ENCODE results near the gene GSTP1.
"Not testable (repeated sequence)": the region's sequence is repeated elsewhere in the genome, so short reads cannot be mapped to it uniquely, and the experiment has no call there.

Gene GSTP1

DNA sequence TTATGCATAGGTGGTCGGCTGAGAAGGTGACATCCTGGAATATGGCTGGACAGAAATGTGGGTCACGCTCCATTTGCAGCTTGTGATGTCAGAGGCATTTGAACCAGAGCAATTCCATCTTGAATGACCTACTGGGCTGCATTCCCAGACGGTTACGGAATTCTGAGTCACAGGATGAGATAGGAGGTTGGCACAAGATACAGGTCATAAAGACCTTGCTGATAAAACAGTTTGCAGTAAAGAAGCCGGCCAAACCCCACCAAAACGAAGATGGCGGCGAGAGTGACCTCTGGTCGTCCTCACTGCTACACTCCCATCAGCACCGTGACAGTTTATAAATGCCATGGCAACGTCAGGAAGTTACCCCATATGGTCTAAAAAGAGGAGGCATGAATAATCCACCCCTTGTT, 19.9 kb upstream of the GSTP1 start:
- not testable (repeated sequence) for DNase-seq (ENCODE audit: low read depth in 2 of 2)

DNA sequence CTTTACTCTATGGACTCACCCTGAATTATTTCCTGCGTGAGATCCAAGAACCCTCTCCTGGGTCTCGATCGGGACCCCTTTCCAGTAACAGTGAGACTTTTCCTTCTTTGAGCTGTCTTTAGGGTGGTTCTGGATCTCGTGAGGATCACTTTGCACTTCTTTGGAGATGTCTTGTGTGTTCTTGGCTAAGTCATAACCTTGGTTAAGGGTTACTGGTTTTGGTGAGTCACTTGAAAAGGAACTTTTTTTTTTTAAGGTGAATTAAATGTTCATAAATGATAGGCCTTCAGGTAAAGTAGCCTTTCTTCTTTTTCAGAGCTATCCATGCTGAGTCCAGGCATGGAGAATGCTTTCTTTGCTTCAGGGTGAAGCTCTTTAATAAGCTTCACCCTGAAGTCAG, 19.4 kb upstream of the GSTP1 start:
- no peak for DNase-seq (ENCODE audit: low read depth in 2 of 2)

DNA sequence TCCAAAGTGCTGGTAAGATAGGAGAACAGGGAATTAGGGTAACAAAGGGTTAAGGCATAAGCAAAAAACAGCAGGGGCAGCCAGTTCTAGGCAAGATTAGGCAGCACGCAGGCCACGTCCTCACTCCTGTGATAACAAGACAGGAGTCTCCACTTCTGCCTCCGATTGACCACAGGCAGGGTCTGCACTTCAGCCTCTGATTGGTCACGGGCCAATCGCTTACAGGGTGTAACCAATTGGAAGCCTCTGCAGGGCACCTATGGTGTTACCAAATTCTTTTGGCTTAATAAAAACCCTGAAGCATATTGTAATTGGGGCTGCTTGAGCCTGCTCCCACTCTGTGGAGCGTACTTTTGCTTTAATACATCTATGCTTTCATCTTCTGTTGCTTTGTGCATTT, 12.2 kb upstream of the GSTP1 start:
- no peak for DNase-seq (ENCODE audit: low read depth in 2 of 2)

DNA sequence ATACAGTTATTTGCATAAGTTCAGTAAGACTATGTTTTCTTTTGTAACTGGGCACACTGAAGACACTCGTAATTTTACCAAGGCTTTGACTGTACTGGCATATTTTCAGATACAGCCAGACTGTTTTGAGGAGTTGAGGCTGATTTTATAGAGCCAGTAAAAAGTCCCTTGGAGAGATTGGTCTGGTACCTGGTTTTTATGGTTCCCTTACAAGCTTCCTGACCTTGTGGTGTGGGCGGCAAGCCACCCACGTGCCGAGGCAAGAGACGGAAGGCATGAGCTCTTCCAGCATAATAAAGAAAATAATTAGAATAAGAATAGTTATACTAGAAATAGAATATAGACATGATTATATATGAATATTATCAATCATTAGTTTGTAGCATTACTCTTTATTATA, 11.3 kb upstream of the GSTP1 start:
- DNase-seq (ENCODE audit: low read depth in 2 of 2): no peak

DNA sequence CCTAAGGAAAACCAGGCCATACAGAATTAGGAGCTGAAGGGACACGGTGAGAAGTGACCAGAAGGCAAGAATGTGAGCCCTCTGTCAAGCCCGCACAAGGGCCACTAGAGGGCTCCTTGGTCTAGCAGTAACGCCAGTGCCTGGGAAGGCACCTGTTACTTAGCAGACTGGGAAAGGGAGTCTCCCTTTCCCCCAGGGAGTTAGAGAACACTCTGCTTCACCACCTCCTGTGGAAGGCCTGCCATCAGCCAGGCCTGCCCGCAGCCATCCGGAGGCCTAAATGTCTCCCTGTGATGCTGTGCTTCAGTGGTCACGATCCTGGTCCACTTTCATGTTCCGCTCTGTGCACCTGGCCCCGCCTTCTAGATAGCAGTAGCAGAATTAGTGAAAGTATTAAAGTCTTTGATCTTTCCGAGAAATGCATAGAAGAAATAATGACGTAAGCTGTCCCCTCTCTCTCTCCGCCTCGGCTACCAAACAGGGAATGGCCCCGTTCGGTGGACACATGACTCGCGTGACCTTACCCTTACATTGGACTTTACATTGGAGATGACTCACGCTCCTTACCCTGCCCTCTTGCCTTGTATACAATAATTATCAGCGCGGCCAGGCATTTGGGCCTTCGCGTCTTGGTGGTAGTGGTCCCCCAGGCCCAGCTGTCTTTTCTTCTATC, 10.7 kb upstream of the GSTP1 start:
- peak in 1 of 2 experiments; percentile 24 for DNase-seq (ENCODE audit: low read depth in 2 of 2)

DNA sequence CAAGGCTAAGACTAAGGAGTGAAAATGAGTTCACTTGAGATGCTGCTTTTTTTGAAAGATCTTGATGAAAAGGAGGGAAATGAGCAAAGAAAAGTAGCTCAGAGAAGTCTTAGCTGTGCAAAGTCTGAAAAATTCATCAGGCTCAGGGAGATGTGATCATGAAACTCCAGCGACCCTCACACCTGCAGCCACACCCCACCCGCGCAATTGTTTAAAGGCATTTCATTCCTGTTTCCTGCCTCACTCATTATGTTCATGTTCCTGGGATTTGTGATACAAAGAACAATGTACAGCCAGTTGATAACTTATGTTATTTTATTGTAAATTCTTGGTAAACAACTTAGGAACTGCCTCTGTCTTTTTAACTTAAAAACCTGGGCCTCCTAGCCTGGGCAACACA, 8.7 kb upstream of the GSTP1 start:
- no peak for DNase-seq (ENCODE audit: low read depth in 2 of 2)

DNA sequence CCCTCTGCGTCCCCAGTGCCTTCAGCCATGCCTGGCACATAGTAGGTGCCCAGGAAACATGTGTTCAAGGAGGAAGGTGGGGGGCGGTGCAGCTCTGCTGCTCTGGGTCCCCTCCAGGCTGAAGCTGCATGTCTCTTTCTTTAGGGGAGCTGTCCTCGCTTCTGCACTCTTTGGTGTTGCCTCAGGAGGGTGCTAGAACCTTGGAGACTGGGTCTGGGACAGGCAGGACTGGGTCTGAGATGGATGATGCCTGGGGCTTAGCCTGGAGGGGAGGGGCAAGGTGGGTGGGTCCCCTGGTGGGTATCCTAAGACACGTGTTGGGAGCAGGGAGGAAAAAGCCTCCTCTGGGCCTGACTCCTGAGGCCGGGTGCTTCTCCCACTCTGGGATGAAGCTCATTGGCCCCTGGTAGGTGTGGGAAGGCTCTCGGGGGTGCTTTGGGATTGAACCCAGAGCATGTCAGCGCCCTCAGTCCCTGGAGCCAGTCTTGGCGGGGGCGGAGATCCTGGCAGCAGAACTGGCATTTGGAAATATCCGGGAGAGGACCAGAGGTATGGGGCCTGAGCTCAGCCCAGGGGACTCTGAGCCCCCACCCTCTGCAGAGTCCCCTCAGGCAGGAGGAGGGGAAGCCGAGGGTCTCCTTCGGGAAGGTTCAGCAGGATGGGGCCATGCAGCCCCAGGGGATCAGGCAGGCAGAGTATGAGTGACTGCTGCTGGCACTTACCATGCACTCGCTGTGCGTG, 6.7 kb upstream of the GSTP1 start:
- DNase-seq (ENCODE audit: low read depth in 2 of 2): no peak

DNA sequence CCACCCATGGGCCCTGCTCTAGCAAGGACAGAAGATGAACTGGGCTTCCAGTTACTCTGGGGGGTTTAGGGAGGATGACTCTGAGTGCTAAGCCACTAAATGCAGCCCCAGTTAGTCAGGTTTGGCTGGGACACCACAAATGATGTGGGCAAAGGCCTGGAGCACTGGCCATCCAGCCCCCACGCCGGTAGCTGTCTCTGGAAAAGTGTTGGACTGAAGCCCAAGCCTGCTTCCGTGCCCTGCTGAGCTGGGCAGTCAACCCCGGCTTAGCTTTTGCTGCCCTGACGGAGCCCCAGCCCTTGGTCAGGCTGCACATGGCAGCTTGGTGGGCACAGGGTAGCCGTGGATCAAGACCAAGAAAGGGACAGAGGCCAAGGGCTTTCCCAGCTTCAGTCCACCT, 5.7 kb upstream of the GSTP1 start:
- DNase-seq (ENCODE audit: low read depth in 2 of 2): no peak

DNA sequence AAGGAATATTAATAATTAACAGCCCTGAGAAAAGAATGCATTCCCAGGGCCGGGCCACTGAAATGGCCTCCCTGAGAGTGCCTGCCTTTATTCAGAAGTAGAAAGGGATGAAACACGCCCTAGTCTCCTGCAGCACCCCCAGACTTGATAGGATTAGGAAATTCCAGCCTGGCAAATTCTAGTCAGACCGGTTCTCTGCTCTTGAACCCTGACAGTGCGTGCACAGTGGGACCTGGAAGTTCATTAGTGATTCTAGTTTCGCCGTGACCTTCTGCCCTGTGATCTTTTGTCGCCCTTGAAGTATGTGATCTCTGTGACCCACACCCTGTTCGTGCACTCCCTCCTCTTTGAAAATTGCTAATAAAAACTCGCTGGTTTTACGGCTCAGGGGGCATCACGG, 2.1 kb upstream of the GSTP1 start:
- no peak for DNase-seq (ENCODE audit: low read depth in 2 of 2)

DNA sequence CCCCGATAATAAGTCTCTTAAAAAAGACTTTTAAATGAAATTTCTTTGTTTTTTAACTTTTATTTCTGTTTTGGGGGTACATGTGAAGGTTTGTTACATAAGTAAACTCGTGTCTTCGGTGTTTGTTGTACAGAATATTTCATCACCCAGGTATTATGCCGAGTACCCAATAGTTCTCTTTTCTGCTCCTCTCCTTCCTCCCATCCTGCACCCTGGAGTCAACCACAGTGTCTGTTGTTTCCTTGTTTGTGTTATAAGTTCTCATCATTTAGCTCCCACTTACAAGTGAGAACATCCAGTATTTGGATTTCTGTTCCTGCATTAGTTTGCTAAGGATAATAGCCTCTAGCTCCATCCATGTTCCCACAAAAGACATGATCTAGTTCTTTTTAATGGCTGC, 1.6 kb upstream of the GSTP1 start:
- DNase-seq (ENCODE audit: low read depth in 2 of 2): no peak

DNA sequence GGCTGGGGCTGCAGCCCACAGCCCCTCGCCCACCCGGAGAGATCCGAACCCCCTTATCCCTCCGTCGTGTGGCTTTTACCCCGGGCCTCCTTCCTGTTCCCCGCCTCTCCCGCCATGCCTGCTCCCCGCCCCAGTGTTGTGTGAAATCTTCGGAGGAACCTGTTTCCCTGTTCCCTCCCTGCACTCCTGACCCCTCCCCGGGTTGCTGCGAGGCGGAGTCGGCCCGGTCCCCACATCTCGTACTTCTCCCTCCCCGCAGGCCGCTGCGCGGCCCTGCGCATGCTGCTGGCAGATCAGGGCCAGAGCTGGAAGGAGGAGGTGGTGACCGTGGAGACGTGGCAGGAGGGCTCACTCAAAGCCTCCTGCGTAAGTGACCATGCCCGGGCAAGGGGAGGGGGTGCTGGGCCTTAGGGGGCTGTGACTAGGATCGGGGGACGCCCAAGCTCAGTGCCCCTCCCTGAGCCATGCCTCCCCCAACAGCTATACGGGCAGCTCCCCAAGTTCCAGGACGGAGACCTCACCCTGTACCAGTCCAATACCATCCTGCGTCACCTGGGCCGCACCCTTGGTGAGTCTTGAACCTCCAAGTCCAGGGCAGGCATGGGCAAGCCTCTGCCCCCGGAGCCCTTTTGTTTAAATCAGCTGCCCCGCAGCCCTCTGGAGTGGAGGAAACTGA, 731 bp downstream of the GSTP1 start:
- DNase-seq (ENCODE audit: low read depth in 2 of 2): peak in 1 of 2 experiments; percentile 32

DNA sequence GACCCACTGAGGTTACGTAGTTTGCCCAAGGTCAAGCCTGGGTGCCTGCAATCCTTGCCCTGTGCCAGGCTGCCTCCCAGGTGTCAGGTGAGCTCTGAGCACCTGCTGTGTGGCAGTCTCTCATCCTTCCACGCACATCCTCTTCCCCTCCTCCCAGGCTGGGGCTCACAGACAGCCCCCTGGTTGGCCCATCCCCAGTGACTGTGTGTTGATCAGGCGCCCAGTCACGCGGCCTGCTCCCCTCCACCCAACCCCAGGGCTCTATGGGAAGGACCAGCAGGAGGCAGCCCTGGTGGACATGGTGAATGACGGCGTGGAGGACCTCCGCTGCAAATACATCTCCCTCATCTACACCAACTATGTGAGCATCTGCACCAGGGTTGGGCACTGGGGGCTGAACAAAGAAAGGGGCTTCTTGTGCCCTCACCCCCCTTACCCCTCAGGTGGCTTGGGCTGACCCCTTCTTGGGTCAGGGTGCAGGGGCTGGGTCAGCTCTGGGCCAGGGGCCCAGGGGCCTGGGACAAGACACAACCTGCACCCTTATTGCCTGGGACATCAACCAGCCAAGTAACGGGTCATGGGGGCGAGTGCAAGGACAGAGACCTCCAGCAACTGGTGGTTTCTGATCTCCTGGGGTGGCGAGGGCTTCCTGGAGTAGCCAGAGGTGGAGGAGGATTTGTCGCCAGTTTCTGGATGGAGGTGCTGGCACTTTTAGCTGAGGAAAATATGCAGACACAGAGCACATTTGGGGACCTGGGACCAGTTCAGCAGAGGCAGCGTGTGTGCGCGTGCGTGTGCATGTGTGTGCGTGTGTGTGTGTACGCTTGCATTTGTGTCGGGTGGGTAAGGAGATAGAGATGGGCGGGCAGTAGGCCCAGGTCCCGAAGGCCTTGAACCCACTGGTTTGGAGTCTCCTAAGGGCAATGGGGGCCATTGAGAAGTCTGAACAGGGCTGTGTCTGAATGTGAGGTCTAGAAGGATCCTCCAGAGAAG, 1.6 kb downstream of the GSTP1 start:
- DNase-seq (ENCODE audit: low read depth in 2 of 2): no peak

DNA sequence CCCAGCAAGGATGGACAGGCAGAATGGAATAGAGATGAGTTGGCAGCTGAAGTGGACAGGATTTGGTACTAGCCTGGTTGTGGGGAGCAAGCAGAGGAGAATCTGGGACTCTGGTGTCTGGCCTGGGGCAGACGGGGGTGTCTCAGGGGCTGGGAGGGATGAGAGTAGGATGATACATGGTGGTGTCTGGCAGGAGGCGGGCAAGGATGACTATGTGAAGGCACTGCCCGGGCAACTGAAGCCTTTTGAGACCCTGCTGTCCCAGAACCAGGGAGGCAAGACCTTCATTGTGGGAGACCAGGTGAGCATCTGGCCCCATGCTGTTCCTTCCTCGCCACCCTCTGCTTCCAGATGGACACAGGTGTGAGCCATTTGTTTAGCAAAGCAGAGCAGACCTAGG, 2.3 kb downstream of the GSTP1 start:
- no peak for DNase-seq (ENCODE audit: low read depth in 2 of 2)

DNA sequence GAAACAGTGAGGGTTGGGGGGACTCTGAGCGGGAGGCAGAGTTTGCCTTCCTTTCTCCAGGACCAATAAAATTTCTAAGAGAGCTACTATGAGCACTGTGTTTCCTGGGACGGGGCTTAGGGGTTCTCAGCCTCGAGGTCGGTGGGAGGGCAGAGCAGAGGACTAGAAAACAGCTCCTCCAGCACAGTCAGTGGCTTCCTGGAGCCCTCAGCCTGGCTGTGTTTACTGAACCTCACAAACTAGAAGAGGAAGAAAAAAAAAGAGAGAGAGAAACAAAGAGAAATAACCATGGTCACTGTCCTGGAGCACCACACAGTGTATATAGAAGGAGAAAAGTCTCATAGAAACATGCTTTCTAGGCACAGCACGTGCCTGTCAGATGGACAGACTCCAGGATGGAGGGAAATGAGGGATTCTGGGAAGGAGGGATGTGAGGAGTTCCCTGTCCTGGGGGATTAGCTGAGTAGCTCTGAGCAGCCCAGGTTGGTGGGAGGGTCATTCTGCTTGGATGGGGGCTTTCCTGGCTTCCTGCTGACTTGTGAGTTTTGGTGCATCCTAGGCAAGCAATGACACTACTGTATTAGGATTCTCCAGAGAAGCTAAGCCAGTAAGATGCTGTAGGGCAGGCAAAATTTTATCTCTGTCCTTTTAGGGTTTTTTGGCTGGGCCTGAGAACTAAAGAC, 3.1 kb downstream of the GSTP1 start:
- DNase-seq (ENCODE audit: low read depth in 2 of 2): no peak

DNA sequence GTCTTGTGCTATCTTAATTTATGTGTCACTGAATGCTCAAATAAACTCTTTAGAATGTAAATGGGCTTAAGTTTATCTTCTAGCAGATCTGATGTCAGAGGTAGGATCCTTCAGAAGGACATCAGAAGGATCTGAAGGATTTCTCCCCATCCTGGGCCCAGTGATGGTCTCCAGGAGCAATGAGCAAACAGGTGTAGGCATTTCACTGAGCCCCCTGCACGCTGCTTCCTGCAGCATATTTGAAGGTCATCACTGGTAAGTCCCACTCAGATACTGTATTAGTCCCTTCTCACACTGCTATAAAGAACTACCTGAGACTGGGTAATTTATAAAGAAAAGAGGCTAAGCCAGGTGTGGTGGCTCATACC, 4.5 kb downstream of the GSTP1 start:
- no peak for DNase-seq (ENCODE audit: low read depth in 2 of 2)

DNA sequence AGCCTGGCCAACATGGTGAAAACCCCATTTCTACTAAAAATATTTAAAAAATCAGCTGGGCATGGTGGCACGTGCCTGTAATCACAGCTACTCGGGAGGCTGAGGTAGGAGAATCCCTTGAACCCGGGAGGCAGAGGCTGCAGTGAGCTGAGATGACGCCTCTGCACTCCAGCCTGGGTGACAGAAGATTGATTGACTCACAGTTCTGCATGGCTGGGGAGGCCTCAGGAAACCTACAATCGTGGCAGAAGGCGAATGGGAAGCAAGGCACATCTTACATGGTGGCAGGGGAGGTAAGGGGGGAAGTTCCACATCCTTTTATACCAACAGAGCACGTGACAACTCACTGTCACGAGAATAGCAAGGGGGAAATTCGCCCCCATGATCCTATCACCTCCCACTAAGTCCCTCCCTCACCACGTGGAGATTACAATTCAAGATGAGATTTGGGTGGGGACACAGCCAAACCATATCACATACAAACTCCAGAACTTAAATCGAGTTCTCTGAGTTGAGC, 5.3 kb downstream of the GSTP1 start:
- not testable (repeated sequence) for DNase-seq (ENCODE audit: low read depth in 2 of 2)

DNA sequence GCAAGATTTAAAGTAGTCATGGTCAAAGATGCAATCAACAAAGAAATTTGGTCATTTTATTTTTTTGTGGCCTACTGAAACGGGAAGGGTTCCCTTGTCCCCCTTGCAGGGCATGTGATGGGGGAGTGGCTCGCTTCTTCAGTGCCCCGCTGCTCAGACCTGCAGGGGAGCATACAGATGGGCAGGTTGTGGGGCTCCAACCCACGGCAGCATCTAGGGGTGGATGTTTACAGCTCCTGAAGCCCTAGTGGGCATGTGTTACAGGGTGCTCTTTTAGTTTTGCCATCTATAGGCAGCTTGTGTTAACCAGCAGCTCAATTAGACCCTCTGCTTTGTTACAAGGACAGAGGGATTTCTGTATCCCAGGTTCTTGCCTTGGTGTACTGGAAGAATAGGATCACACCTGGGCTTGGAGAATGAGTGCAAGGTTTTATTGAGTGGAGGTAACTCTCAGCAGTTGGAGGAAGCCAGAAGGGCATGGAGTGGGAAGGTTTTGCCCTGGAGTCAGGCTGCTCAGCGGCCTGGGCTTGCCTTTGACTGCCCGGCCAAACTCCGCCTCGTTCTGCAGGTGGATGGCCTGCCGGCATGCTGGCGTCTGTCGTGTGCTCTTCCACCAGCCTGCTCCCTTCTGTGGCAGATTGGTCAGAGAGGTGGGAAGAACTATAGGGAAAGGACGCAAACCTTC, 9.4 kb downstream of the GSTP1 start:
- DNase-seq (ENCODE audit: low read depth in 2 of 2): no peak

DNA sequence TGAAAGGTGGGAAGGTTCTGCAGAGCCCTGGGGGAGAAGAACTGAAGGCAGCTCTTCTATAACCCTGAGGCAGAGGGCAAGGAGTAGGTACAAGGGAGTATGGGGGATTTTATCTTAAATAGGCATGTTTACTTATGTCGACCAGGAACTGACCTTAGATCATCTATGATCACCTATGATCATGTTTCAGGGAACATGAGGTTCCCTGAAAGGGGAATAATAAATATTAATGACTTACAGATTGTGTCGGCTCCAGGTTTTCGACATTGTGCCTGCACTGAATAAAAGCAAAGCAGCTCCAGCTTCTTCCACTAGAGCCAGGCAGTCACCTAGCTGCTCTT, 9.9 kb downstream of the GSTP1 start:
- no peak for DNase-seq (ENCODE audit: low read depth in 2 of 2)

DNA sequence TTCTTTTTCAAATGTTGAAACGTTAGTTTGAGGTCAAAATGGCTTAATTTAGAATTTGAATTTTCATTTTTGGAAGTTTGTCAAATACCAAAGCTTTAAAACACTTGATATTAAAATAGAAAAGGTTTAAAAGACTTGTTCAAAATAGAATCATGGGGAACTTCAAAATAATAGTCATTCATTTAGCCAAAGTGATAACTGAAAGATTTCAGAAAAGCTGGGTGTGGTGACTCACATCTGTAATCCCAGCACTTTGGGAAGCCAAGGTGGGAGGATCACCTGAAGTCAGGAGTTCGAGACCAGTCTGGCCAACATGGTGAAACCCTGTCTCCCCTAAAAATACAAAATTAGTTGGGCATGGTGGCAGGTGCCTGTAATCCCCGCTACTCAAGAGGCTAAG, 10.9 kb downstream of the GSTP1 start:
- no peak for DNase-seq (ENCODE audit: low read depth in 2 of 2)

DNA sequence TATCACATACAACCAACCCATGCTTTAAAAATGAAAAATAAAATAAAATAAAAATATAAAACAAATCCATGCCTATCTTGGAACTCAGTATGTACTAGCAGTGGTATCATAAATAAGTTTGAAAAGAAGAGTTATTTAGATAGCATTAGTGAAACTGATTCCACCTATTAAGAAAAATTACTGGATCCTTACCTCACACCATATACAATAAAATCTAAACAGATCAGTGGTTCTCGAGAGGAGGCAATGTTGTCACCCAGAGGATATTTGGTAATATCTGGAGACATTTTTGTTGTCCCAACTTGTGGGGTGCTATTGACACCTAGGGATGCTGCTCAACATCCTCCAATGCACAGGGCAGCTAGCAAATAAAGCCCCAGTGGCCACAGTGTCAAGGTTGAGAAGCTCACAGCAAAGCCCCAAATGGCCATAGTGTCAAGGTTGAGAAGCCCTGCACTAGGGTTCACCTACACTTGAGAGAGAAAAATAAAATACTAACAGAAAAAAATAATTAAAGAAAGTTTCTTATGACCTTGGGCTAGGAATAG, 13.2 kb downstream of the GSTP1 start:
- DNase-seq (ENCODE audit: low read depth in 2 of 2): no peak
